Small intestine (tissue), 7 donors: ENCODE measurements around the gene FLOT1. TPM values are rescaled to one million over a fixed set of nuclear protein-coding genes. Genes with fewer than 3 reads are reported as not detected.

ENCODE experiments used
- DNase-seq, 2 donors: peaks; one replicate each; pipeline versions ENCODE4 v3.0.0 to v3.0.0-alpha.2; 2013
- FAIRE-seq: peaks from 2 replicates; lab custom pipeline; 2012; peaks lifted over from hg19 to GRCh38; lab: Jason Lieb, UNC
- H3K27ac ChIP-seq, 3 donors: one replicate each; pipeline ENCODE4 v1.5.1; 2013; ENCODE audit warnings: low read length in 2 of 3, mild to moderate bottlenecking in 2 of 3, control low read depth in 1 of 3, inconsistent platforms in 1 of 3, low read depth in 1 of 3, moderate library complexity in 1 of 3
- H3K27me3 ChIP-seq, 3 donors: one replicate each; pipeline ENCODE4 v1.6.1; 2013; ENCODE audit warnings: low read length in 3 of 3, inconsistent platforms in 1 of 3; ENCODE audit not compliant: control insufficient read depth in 3 of 3, insufficient read depth in 3 of 3
- H3K36me3 ChIP-seq, 3 donors: one replicate each; pipeline ENCODE4 v1.6.1; 2013; ENCODE audit warnings: low read length in 3 of 3, inconsistent platforms in 1 of 3, low read depth in 1 of 3, mild to moderate bottlenecking in 1 of 3, moderate library complexity in 1 of 3; ENCODE audit not compliant: control insufficient read depth in 3 of 3, insufficient read depth in 2 of 3
- H3K4me1 ChIP-seq, 3 donors: one replicate each; pipeline ENCODE4 v1.6.1; 2013; ENCODE audit warnings: low read length in 2 of 3, inconsistent platforms in 1 of 3, low read depth in 1 of 3, mild to moderate bottlenecking in 1 of 3, moderate library complexity in 1 of 3; ENCODE audit not compliant: control insufficient read depth in 3 of 3, insufficient read depth in 2 of 3
- H3K4me3 ChIP-seq, 3 donors: one replicate each; pipeline ENCODE4 v1.5.1; 2013; ENCODE audit warnings: low read length in 3 of 3, control low read depth in 1 of 3, inconsistent platforms in 1 of 3, low read depth in 1 of 3, mild to moderate bottlenecking in 1 of 3, moderate library complexity in 1 of 3
- H3K9me3 ChIP-seq, 2 donors: one replicate each; pipeline ENCODE4 v1.6.1; 2013; ENCODE audit warnings: low read depth in 1 of 2, low read length in 1 of 2; ENCODE audit not compliant: control insufficient read depth in 2 of 2, insufficient read depth in 1 of 2
- WGBS, 3 donors: extraction: QIAGEN DNeasy Blood & Tissue Kit; methylation state at CpG; one replicate each; pipeline ENCODE4 v1.1.7; 2013; 5-methylcytosine and 5-hydroxymethylcytosine counted together
- polyA plus RNA-seq, 4 donors: library from polyadenylated mRNA; stranded (reverse) in 3 of 4; unstranded in 1 of 4; fragments of 200-250 nt in 3 of 4; fragments of 120-200 nt in 1 of 4; gene quantifications; one replicate each; pipeline versions ENCODE4 v1.2.1 to v1.2.3, GENCODE V29; 2013
- donor health status: healthy with polysubstance abuse.
- donor health status: control.
- donor health status: control.
- donor health status: Bipolar disorder and iron deficiency.
- donor health status: healthy.

FLOT1 gene
- polyA plus RNA-seq, 4 donors = 77.4 to 166 (median 144) TPM

DNA sequence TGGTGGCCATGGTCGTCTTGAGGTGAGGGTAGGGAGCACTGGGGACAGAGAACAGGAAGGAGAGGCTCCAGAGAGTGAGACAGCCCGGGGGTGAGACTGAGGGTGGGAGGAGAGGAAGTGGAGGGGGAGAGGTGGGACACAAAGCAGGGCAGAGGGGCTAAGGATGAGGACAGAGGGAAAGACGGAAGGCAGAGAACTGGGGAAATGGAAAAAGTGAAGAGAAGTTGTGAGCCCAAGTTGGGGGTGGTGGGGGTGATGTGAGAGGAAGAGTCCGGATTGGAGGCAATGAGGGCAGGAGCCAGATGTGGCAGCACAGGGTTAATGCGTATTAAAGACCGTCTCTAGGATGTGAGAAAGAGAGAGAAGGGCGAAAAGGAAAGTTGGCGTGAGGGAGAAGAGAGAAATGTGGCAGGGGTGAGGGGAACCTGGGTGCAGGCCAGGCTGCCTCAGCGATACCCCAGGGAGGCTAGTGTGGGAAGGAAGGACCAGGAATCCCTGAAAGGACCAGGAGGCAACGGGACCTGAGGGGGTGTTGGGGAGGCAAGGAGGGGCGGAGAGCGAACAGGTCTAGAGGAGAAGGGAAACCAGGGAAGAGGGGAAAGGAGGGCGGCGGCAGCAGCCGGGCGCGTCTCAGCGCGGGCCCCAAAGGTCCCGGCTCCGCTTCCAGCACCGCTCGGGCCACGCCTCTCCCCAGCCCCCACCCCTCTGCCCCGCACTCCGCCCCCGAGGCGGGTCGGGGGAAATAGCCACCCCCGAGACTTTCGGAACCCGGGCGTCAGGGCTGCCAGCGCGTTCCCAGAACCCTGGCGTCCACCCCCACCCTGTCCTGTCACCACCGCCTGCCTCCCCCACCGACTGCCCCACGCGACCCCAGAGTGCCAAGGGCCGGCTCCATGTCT lies 56.2 kb downstream of the FLOT1 start, which contains the start of gene PPP1R18:
Gene PPP1R18 (minus strand): TSS at position 637 of the 899 bp plus-strand sequence. CDS start 627 bp downstream, at position 10.
- peak within 1 kb of the TSS; percentile 71 to 97 (median 92) for H3K27ac ChIP-seq
- H3K9me3 ChIP-seq = no peaks in the 10 kb centered on the region
- H3K4me3 ChIP-seq = peak within 1 kb of the TSS; percentile 61 to 85 (median 81)
- peaks cover 0 to 16% (median 0%) of the 10 kb centered on the region in 3 donors for H3K36me3 ChIP-seq
- peaks cover 0 to 18% (median 0%) of the 10 kb centered on the region in 3 donors for H3K27me3 ChIP-seq
- H3K4me1 ChIP-seq = peaks cover 0 to 28% (median 4%) of the 10 kb centered on the region in 3 donors
- DNase-seq (peak; percentile 55 to 75), FAIRE-seq (no peak)
- 2 to 18% (median 4%) methylated on average over 12 to 41 of the region's 41 CpGs for WGBS, 3 donors

DNA sequence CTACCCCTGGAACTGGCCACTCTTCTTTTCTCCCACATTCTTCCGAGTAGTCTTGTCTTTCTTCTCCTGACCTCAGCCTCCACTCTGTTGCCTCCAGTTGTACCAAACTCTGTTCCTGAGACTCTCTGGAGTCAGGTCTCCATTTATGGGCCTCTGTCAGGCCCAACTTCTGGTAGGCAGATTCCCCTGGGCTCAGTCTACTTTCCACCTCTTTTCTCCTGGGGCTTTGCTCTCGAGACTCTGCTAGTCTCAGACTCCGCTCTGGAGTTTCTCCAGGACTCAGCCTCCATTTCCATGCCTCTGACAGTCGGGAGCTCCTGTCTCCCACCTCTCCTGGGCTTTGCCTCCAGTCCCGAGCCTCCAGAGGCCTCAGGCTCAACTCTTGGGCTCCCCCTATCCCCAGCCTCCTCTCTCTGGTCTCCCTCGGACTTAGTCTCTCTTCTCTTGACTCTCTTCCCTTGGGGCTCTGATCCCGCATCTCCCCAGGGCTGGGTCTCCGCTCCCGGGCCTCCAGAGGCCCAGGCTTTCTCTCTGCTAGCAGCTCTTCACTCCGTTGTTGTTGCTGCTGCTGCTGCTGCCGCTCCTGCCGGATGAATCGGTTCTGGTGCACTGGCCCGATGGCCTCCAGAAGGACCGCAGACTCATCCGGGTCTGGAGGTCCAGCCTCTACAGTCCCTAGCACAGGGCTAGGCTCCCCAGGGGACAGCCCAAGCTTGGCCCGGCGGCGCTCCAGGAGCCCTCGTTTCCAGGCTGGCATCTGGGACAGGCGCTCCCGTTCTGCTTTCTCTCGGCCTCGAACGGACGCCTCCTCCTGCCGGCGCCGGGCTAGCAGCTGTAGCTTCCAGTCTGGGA lies 57.1 kb downstream of the FLOT1 start:
- peak overlapping the region; percentile 39 to 89 (median 65) for H3K27ac ChIP-seq
- DNase-seq (no peak), FAIRE-seq (no peak)
- peak overlapping the region; percentile 61 to 85 (median 81) for H3K4me3 ChIP-seq
- H3K27me3 ChIP-seq = peaks cover 0 to 18% (median 0%) of the 10 kb centered on the region in 3 donors
- H3K36me3 ChIP-seq = peaks cover 0 to 19% (median 0%) of the 10 kb centered on the region in 3 donors
- no peaks in the 10 kb centered on the region for H3K9me3 ChIP-seq
- peaks cover 0 to 26% (median 4%) of the 10 kb centered on the region in 3 donors for H3K4me1 ChIP-seq
- 41 to 74% (median 59%) methylated on average over 29 of the region's 29 CpGs for WGBS, 3 donors

DNA sequence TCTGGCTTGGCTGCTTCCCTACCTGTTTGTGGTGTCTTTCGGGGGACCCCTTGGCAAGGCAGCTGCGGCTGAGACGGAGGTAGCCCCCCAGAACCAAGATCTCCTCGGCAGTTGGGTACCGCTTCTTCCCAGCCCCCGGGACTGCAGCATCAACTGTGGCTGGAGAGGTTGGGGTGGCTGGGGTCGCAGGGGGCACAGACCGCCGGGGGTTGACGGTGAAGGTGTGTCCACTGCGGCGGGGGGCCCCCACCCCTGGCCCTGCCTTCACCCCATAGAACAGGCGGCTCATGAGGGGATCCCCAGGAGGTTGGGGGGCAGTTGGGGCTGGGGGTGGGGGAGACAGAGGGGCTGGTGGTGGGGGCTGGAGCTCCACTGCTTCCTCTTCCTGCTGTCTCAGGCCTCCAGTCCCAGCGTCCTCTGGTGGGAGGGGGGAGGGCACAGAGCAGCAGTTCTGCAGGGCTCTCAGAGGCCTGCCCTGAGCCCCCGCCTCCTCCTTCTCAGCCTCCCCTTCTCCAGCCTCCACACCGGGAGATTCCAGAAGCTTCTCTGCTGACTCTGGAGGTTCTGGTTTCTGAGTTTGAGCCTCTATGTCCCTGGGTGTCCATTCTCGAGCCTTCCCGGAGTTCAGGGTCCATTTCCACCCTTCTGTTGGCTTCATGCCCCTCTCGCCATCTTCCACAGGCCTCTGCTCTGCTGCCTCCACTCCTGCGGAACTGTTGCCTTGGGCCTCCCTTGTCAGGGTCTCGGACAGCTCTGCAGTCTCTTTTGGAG lies 57.9 kb downstream of the FLOT1 start:
- Histone ChIP-seq H3K4me3 (peak overlapping the region; percentile 61 to 85 (median 81)), H3K4me1 (peaks cover 0 to 26% (median 4%) of the 10 kb centered on the region in 3 donors), H3K27me3 (peaks cover 0 to 18% (median 0%) of the 10 kb centered on the region in 3 donors), H3K9me3 (no peaks in the 10 kb centered on the region), H3K36me3 (peaks cover 0 to 27% (median 0%) of the 10 kb centered on the region in 3 donors), H3K27ac (peak overlapping the region; percentile 27 to 94 (median 52))
- peak in 1 of 2 donors; percentile 42 for DNase-seq
- no peak for FAIRE-seq
- WGBS, 3 donors = 36 to 71% (median 52%) methylated on average over 13 to 21 of the region's 21 CpGs

DNA sequence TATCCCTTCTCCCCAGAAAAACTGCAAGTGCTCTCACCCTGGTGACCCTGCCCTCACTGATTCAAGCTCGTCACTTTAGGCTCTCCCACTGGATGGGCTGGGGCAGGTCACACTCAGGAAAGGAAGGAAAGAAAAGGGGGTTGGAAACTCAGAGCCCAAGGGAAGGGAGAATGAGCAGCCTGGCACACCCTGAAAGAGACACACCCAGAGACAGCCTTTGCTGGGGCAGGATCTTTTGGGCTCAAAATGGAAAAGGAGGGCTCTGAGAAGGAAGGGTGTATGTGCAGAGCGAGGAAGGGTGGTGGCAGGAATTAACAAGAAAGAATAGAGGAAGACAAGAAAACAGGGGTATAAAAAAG lies 58.5 kb downstream of the FLOT1 start:
- peaks cover 0 to 28% (median 0%) of the 10 kb centered on the region in 3 donors for H3K4me1 ChIP-seq
- 28 to 68% (median 59%) methylated on average over 2 of the region's 2 CpGs for WGBS, 3 donors

DNA sequence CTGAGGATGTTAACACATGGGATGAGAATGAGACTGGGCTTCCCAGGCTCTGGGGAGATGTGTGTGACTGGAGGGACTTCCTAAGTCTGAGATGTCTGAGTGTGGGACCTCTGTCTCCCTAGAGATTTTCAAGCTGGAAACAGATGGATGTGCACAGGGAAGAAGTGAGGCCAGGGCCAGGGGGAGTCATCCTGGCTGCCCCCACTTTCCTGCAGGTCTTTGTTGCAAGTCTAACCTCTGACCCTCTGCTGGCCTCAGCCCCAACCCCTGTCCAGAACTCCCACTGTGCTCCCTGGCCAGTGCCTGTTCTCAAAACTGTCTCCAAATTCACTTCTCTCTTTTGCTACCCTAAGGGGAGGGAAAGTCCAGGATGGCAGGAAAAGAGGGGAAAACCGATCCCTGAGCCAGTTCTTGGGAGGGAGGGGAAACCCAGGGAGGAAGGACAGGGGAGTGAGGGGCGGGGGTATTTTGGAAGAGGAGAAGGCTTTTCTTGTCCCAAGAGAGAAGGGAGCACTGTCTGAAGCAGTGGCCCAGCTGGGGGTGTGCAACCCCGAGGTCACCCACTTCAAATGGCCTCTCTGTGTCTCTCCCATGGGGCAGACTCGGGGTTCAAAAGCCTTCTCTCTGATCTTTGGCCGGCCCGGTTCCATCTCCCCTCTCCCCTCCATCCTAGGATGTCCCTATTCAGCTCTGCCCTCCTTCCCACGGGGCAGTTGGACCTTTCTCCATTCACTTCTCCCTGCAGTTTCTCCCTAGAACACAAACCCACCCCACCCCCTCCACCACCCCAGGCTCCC lies 59.1 kb downstream of the FLOT1 start:
- WGBS, 3 donors = 21 to 58% (median 53%) methylated on average over 7 of the region's 7 CpGs
- peaks cover 0 to 32% (median 0%) of the 10 kb centered on the region in 3 donors for H3K36me3 ChIP-seq
- DNase-seq = no peak
- H3K27me3 ChIP-seq = peaks cover 0 to 18% (median 0%) of the 10 kb centered on the region in 3 donors
- H3K27ac ChIP-seq = peak overlapping the region; percentile 36 to 94 (median 38)
- H3K4me3 ChIP-seq = peak overlapping the region; percentile 37 to 81 (median 61)
- FAIRE-seq = no peak
- H3K4me1 ChIP-seq = peaks cover 0 to 28% (median 0%) of the 10 kb centered on the region in 3 donors
- H3K9me3 ChIP-seq = no peaks in the 10 kb centered on the region

More for the DNA sequence above, 58.5 kb downstream of the FLOT1 start:
- Histone ChIP-seq H3K36me3 (peaks cover 0 to 27% (median 0%) of the 10 kb centered on the region in 3 donors), H3K9me3 (no peaks in the 10 kb centered on the region), H3K27ac (peak overlapping the region; percentile 5 to 94 (median 52)), H3K27me3 (peaks cover 0 to 18% (median 0%) of the 10 kb centered on the region in 3 donors), H3K4me3 (peak overlapping the region; percentile 37 to 81 (median 61))
- DNase-seq (no peak), FAIRE-seq (no peak)

DNA sequence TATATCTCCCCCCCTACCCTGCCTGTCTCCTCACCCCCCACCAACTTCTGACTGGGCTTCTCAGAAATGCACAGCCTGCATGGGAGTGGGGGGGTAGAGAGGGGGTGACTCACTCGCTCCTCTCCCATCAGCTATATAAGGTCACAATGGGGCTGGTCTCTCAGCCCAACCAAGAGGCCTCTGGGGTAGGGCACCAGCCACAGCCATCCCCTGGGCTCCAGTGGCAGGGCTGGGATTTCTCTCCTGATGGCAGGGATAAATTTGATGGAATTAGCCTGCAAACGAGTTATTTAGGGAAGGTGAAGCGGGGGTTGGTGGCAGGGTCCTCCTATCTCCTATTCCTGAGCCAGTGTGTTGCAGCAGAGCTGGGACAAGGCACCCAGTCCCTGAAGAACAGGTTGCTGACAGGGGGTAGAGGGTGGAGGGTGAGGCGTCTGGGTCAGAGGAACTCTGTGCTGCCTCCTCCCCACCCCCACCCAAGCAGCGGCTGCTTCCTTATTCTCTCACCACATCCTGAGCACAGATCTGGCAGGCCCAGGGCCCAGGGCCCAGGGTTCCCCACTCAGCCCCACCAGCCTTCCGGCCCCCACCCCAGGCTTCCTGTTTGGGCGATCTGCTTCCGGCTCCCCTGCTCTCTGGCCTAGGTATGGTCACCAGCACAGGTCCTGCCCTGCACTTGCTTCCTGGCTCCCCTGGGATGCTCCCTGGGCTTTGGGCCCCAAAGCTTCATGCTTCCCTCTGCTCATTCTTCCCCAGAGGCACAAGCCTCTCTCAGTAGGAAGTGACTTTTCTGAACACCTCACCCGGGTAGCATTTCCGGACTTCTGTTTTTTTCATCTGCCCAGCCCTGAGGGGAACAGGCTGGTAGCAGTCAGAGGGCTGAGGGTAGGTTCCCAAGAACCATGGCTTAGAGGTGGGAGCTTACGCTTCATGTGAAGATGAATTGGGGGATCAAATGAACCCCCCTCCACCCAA lies 60.1 kb downstream of the FLOT1 start:
- DNase-seq (peak; percentile 37 to 75), FAIRE-seq (no peak)
- peaks cover 0 to 19% (median 0%) of the 10 kb centered on the region in 3 donors for H3K4me1 ChIP-seq

More for the DNA sequence above, 60.1 kb downstream of the FLOT1 start:
- 24 to 68% (median 41%) methylated on average over 11 of the region's 11 CpGs for WGBS, 3 donors
- Histone ChIP-seq H3K4me3 (peak overlapping the region; percentile 37 to 81 (median 61)), H3K36me3 (peaks cover 0 to 40% (median 3%) of the 10 kb centered on the region in 3 donors), H3K27ac (peak overlapping the region; percentile 36 to 94 (median 38)), H3K27me3 (peaks cover 0 to 14% (median 0%) of the 10 kb centered on the region in 3 donors), H3K9me3 (no peaks in the 10 kb centered on the region)
